GM13977 (cell line): ENCODE results near the gene DNAJC27.
A peak's percentile ranks its signal among the peaks of the same experiment; 100 is the strongest.

ENCODE experiments used
- DNase-seq: peaks from one replicate; pipeline ENCODE4 v3.0.0; 2012; ENCODE audit warnings: low spot score
- in situ Hi-C: fragments of 300-500 bp; cut with MboI; formaldehyde crosslinking; loops from one replicate; pipeline ENCODE4 v1.12.0; 2022; ENCODE audit warnings: low sequenced_read_pairs, low pct_unique_long_range_greater_than_20kb, mixed read lengths, inconsistent platforms; ENCODE audit not compliant: unreplicated experiment
- TF ChIP-seq, protein P1 (sequence below): IDR thresholded peaks from 2 replicates; pipeline ENCODE4 v1.5.1; 2012; ENCODE audit warnings: mild to moderate bottlenecking, control low read depth; ENCODE audit not compliant: insufficient read depth; ENCODE audit errors: extremely low read depth, missing control alignments

Gene DNAJC27

DNA sequence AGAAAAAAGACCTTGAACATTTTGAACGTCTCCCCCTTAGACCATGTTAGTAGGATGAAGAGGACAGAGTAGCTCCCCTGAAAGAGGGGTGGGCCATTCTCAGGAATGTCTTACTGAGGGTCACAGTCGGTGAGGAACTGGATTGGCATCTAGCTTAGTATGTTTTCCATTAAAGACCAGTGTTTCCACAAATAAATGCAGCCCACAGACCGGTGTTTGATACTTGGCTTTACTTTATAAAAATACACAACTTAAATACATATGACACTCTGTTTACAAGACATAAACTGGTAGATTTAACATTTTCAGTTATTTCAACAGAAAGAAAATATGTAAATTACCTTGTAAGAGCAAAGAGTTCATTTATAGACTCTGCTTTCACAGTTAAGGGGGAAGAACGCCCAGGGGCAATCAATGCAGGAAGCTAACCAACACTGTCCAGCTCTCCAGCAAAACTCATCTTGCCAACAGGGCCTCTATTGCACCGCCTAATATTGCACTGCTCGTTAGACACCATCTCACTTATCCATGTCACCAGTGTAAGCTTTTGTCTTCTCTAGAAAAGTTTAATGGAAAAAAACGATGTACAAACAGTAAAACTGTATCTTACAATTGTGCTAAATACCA lies 28.2 kb downstream of the DNAJC27 start:
- in situ Hi-C loops: no loop called here
- no peak for DNase-seq

GRCh38 chr2:24939353-24939752 lies 32.4 kb downstream of the DNAJC27 start:
- in situ Hi-C loops: no loop called here
- TF ChIP-seq, protein P1, sequence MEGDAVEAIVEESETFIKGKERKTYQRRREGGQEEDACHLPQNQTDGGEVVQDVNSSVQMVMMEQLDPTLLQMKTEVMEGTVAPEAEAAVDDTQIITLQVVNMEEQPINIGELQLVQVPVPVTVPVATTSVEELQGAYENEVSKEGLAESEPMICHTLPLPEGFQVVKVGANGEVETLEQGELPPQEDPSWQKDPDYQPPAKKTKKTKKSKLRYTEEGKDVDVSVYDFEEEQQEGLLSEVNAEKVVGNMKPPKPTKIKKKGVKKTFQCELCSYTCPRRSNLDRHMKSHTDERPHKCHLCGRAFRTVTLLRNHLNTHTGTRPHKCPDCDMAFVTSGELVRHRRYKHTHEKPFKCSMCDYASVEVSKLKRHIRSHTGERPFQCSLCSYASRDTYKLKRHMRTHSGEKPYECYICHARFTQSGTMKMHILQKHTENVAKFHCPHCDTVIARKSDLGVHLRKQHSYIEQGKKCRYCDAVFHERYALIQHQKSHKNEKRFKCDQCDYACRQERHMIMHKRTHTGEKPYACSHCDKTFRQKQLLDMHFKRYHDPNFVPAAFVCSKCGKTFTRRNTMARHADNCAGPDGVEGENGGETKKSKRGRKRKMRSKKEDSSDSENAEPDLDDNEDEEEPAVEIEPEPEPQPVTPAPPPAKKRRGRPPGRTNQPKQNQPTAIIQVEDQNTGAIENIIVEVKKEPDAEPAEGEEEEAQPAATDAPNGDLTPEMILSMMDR: no peak
- DNase-seq: no peak

More for the DNA sequence above, 28.2 kb downstream of the DNAJC27 start:
- TF ChIP-seq, protein P1: no peak

DNA sequence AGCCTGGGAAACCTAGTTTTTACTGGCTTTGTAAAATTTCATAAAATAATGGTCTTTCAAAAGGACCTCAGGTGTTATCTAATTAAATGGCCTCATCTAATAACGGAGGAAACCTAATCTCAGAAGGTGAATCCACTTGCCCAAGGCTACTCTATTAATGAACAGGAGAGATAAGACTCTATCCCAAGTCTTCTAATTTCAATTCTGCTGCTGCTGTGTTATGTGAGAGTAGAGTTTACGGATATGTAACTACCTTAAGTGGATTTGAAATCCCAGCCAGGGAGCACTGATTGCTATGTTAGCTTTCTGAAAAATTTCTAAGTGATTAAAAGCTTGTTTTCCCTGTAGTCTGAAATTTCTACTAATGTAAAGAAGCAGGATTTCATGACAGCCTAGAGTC lies 34.5 kb downstream of the DNAJC27 start:
- TF ChIP-seq, protein P1: no peak
- no peak for DNase-seq
- in situ Hi-C loops: no loop called here

DNA sequence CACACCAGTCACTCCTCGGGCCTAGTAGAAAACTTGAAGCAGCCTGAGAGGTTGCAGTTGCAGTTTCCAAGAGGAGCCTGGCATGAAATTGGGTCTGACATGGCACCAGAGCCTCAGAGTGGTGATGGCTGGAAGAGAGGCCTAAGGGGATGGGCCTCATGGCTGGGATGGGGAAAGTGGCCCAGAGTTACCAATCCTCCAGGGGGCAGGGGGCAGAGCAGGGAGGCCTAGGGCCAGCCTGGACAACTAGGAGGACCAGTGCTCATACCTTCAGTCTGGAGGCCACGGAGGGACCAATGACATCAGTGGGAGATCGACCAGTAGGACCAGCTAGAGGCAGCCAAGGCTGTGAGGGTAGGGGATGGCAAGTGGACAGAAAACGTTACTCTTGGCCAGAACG lies 36.6 kb downstream of the DNAJC27 start:
- in situ Hi-C loops: no loop called here
- TF ChIP-seq, protein P1: no peak
- no peak for DNase-seq

DNA sequence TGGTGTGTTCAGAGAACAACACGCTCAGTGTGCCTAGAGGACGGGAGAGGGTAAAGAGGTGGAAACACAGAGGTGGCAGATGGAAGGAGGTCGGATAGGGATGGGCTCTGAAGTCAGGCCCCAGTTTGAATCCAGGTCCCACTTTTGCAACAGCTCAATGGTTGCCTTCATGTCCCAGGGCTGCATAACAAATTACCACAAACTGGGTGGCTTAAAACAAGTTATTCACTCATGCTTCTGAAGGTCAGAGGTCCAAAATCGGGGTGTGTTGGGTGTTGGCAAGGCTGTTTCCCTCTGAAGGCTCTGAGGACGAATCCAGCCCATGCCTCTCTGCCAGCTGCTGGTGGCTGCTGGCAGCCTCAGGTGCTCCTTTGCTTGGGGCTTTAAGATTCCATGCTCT lies 39.0 kb downstream of the DNAJC27 start:
- in situ Hi-C loops: no loop called here
- TF ChIP-seq, protein P1: no peak
- no peak for DNase-seq

DNA sequence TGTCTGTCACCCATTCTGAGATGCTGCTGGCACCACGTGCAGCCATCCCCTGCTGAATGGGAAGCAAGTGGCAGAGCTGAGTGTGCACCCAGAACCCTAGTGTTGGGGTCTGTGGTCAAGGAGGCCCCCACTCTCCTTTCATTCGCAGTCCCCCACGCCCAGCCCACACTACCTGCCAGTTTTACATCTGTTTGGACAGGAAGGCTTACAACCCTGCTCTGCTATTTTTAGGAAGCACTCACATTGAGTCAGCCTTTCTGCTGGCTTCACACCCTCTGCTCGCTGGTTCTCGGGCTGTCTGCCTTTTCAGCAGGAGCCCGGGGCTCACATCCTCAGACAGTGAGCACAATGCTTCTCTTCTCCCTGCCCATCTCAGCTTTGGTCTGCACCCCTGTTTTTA lies 41.0 kb downstream of the DNAJC27 start:
- TF ChIP-seq, protein P1: no peak
- in situ Hi-C loops: no loop called here
- DNase-seq: peak; percentile 84
